Brain microvascular endothelial cell (primary cell): ENCODE measurements around the gene PPM1E.

Experiments used
- DNase-seq: peaks from one replicate; pipeline ENCODE4 v3.0.0-alpha.2; 2020
- H3K27ac ChIP-seq: fragments of 250-450 bp; sonication (Bioruptor Pico); 2 replicates; pipeline ENCODE4 v1.5.1; 2020; ENCODE audit warnings: mild to moderate bottlenecking, moderate library complexity
- H3K27me3 ChIP-seq: fragments of 250-450 bp; sonication (Bioruptor Pico); replicated peaks from 2 replicates; pipeline ENCODE4 v1.5.1; 2020; ENCODE audit warnings: mild to moderate bottlenecking
- H3K36me3 ChIP-seq: fragments of 250-450 bp; sonication (Bioruptor Pico); replicated peaks from 2 replicates; pipeline ENCODE4 v1.5.1; 2020; ENCODE audit warnings: mild to moderate bottlenecking
- H3K4me3 ChIP-seq: 2 replicates; pipeline ENCODE4 v1.5.1; 2011; ENCODE audit warnings: low read depth, mild to moderate bottlenecking, control low read depth, low read length, moderate library complexity
- in situ Hi-C: cut with HindIII; loops from 2 replicates; pipeline ENCODE4 v1.10.0; 2017; ENCODE audit warnings: low sequenced_read_pairs, low pct_ligation_motif_present
- TF ChIP-seq, protein P1 (sequence below): IDR thresholded peaks from 2 replicates; pipeline ENCODE4 v1.5.1; 2011; ENCODE audit warnings: low read depth, mild to moderate bottlenecking, moderate library complexity, low read length, control low read depth, inconsistent platforms; ENCODE audit errors: missing control alignments

PPM1E gene

DNA sequence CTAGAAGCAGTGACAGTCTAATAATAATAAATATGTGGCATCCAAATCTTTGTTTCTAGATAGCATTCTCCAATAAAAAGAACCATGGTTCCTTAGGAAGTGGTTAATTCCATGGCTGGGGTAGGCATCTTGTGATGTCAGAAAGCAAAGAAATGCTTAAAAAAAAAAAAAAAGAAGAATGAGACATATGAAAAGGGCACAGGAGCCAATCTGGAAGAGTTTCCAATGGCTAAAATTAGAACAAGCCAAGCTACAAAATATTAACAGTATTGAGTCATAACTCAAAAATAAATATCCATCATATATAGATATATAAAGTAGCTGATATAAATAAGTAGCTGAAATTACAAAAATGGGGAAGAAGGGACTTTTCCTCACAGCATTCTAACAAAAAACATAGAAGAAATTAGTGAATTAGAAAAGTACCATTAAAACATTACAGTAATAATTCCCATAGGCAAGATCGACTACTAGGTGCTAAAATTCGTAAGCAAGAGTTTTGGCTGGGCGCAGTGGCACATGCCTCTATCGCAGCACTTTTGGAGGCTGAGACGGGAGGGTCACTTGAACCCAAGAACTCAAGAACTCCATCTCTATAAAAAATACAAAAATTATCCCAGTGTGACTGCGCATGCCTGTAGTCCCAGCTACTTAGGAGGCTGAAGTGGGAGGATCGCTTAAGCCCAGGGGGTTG is 239.7 kb downstream of the PPM1E start:
- DNase-seq = no peak
- TF ChIP-seq, protein P1, sequence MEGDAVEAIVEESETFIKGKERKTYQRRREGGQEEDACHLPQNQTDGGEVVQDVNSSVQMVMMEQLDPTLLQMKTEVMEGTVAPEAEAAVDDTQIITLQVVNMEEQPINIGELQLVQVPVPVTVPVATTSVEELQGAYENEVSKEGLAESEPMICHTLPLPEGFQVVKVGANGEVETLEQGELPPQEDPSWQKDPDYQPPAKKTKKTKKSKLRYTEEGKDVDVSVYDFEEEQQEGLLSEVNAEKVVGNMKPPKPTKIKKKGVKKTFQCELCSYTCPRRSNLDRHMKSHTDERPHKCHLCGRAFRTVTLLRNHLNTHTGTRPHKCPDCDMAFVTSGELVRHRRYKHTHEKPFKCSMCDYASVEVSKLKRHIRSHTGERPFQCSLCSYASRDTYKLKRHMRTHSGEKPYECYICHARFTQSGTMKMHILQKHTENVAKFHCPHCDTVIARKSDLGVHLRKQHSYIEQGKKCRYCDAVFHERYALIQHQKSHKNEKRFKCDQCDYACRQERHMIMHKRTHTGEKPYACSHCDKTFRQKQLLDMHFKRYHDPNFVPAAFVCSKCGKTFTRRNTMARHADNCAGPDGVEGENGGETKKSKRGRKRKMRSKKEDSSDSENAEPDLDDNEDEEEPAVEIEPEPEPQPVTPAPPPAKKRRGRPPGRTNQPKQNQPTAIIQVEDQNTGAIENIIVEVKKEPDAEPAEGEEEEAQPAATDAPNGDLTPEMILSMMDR = no peak
- in situ Hi-C loops = no loop called here

DNA sequence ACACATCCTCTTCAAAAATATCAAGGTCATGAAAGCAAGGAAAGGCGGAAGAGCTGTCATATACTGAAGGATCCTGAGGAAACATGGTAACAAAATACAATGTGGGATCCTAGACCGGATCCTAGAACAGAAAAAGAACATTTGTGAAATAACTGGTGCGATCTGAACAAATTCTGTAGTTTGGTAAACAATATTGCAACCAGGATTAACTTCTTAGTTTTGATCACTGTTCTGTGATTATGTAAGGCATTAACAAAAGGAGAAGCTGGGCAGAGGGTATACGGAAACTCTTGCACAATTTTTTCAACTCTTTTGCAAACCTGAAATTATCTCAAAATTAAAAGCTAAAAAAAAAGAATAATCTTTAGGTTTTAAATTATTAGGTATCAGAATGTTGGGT is 241.3 kb downstream of the PPM1E start:
- H3K4me3 ChIP-seq = no peak overlapping the region
- TF ChIP-seq, protein P1 = no peak
- peaks cover 2% of the 10 kb centered on the region for H3K36me3 ChIP-seq
- no peaks in the 10 kb centered on the region for H3K27me3 ChIP-seq
- no peak overlapping the region for H3K27ac ChIP-seq
- in situ Hi-C loops = no loop called here
- no peak for DNase-seq

More for the DNA sequence above, 239.7 kb downstream of the PPM1E start:
- Histone ChIP-seq H3K27ac (peak overlapping the region; percentile 38), H3K27me3 (no peaks in the 10 kb centered on the region), H3K4me3 (no peak overlapping the region), H3K36me3 (peaks cover 2% of the 10 kb centered on the region)

DNA sequence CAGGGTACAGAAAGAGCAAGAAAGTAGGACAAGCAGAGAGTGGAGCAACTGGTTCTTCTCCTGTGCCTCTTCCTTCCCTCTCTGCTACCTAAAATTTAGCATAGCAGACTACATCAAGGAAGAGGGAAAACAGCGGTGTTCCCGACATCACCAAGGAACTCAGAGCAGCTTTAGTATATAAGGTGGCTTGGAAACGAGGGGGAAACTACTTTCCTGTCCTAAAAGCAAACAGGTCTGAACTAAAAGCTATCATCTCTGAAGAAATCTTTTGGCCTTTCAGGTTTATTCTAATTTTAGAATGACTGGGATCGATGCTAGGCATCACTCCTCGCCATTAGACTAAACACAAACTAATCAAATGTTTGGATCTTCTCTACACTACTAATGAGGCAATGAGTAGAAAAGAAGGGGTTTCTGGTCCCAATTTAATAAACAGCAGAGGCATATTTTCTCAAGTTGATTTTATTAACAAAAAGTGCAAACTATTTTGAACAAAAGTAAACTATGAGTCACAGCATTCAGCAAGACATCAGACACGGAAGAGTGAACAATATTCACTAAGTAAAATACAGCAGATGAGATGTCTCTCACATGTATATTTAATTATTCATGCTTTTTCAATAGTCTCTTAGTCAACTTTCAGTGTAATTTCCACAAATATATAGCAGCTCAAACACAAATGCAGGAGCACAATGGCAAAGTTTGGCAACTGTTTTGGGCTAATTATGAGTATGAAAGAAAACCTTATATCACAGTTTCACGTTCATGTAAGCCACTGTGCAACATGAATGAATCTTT is 242.3 kb downstream of the PPM1E start:
- TF ChIP-seq, protein P1 = no peak
- H3K27ac ChIP-seq = no peak overlapping the region
- in situ Hi-C loops = no loop called here
- DNase-seq = no peak
- H3K4me3 ChIP-seq = no peak overlapping the region
- no peaks in the 10 kb centered on the region for H3K27me3 ChIP-seq
- peaks cover 2% of the 10 kb centered on the region for H3K36me3 ChIP-seq

DNA sequence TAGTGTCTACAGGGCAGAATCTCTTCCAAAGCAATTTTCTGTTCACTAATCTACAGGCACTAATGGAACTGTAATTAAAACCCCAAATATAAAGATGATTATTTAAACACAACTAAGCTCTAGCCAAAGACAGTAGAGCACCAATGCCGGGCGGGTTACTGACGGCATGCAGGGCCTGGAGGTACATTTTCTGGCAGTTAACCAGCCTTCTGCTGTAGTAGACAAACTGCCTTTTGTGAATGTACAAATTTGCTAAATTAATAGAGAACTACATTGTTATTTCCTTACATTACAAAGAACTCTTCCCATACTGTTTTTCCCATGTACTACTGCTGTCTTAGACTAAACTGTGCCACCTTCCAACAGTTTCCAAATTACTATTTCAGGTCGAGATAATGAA is 243.2 kb downstream of the PPM1E start:
- DNase-seq = no peak
- TF ChIP-seq, protein P1 = no peak
- Histone ChIP-seq H3K27me3 (no peaks in the 10 kb centered on the region), H3K4me3 (no peak overlapping the region), H3K36me3 (peaks cover 2% of the 10 kb centered on the region), H3K27ac (no peak overlapping the region)
- in situ Hi-C loops = no loop called here

DNA sequence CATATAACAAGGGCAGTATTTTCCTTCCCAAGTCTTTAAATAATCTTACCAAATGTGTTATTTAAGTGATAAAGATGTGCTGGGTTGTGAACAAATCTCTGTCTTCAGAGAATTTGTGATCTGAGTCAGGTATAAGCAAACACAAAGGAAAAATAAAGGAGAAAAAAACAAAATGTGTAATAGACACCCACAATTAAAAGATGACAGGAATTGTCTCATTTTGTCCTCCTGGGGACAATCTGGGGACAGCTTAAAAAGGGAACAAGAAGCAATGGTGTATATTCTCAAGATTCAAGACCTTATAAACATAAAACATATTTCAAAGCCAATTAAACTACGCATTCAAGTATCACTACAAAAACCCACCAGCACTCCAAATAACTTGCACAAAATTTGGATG is 243.8 kb downstream of the PPM1E start:
- no peaks in the 10 kb centered on the region for H3K27me3 ChIP-seq
- H3K4me3 ChIP-seq = no peak overlapping the region
- no peak for DNase-seq
- peaks cover 2% of the 10 kb centered on the region for H3K36me3 ChIP-seq
- TF ChIP-seq, protein P1 = no peak
- no peak overlapping the region for H3K27ac ChIP-seq
- in situ Hi-C loops = no loop called here
